Effector memory CD8-positive, alpha-beta T cell (primary cell): ENCODE results near the gene MMP20.

Experiments
- ATAC-seq: fragments of 150-1000 bp; cut with Tn5 transposase; replicated peaks from 2 replicates; pipeline ENCODE4 v1.10.0; 2021; ENCODE audit warnings: mild to moderate bottlenecking, moderate library complexity
- DNase-seq, 3 experiments: peaks; one replicate each; pipeline ENCODE4 v3.0.0; 2021
- H3K27ac Mint-ChIP-seq, 2 donors: one replicate each; pipeline ENCODE4 v1.8.0; 2022; ENCODE audit warnings: mild to moderate bottlenecking in 2 of 2, mixed read lengths in 2 of 2, moderate library complexity in 2 of 2
- H3K27me3 Mint-ChIP-seq, 2 donors: one replicate each; pipeline ENCODE4 v1.8.0; 2022; ENCODE audit warnings: mixed read lengths in 2 of 2
- H3K36me3 Mint-ChIP-seq: one replicate; pipeline ENCODE4 v1.8.0; 2022; ENCODE audit warnings: mild to moderate bottlenecking, moderate library complexity, mixed read lengths; ENCODE audit not compliant: insufficient read depth
- H3K4me1 Mint-ChIP-seq, 2 donors: one replicate each; pipeline ENCODE4 v1.8.0; 2022; ENCODE audit warnings: low read depth in 2 of 2, mixed read lengths in 2 of 2
- H3K4me3 Mint-ChIP-seq, 2 donors: one replicate each; pipeline ENCODE4 v1.8.0; 2022; ENCODE audit warnings: mild to moderate bottlenecking in 2 of 2, mixed read lengths in 2 of 2, moderate library complexity in 2 of 2
- H3K9me3 Mint-ChIP-seq, 2 donors: one replicate each; pipeline ENCODE4 v1.8.0; 2022; ENCODE audit warnings: mixed read lengths in 2 of 2

Gene MMP20

DNA sequence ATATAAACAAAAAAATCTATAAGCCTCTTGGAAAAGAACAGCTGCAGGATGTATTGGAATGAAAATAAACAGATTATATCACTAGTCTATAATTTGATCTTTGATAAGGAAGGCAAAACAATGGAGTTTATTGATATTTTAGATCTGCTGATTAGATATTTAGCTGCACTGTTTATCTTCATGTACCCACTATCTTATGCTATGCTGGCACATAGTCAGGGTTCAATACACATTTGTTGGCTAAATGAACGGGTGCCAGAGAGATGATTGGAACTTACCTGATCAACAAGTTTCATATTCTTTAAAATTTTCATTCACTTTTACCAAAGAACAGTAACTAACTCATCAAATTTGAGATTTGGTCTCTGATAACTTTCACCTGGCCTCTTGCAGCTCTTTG lies 26.9 kb downstream of the MMP20 start:
- no peak overlapping the region for H3K4me3 Mint-ChIP-seq
- no peaks in the 10 kb centered on the region for H3K36me3 Mint-ChIP-seq
- DNase-seq, result no peak
- no peaks in the 10 kb centered on the region for H3K4me1 Mint-ChIP-seq
- H3K9me3 Mint-ChIP-seq, result no peaks in the 10 kb centered on the region
- peaks cover 0 to 6% of the 10 kb centered on the region in 2 donors for H3K27me3 Mint-ChIP-seq
- ATAC-seq, result no peak
- no peak overlapping the region for H3K27ac Mint-ChIP-seq

DNA sequence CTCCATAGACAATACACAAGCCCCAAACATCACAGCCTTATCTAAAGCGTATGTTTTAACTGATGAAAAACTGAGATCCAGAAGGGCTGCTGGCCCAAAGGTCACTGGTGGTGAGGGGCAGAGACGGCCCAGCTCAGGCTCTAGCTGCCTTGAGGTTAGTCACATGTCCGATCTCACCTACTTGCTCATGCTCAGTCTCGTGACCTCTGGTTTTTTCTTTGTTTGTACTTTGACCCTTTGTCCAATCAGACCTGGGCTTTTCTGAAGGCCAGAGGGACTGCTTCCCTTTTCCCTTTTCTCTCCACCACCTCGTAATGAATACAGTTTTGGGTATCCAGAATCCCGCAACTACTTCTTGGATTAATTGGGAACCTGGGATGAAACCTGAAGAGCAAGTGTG lies 28.6 kb downstream of the MMP20 start:
- ATAC-seq (no peak), DNase-seq (no peak)
- Mint-ChIP-seq H3K4me1 (no peaks in the 10 kb centered on the region), H3K27me3 (peaks cover 0 to 6% of the 10 kb centered on the region in 2 donors), H3K4me3 (no peak overlapping the region), H3K9me3 (no peaks in the 10 kb centered on the region), H3K27ac (no peak overlapping the region), H3K36me3 (no peaks in the 10 kb centered on the region)

- no peaks in the 10 kb centered on the region for H3K27me3 Mint-ChIP-seq
- H3K9me3 Mint-ChIP-seq, result no peaks in the 10 kb centered on the region
- H3K27ac Mint-ChIP-seq, result no peak overlapping the region
- no peaks in the 10 kb centered on the region for H3K36me3 Mint-ChIP-seq
- H3K4me3 Mint-ChIP-seq, result no peak overlapping the region
- DNase-seq, result no peak
- no peaks in the 10 kb centered on the region for H3K4me1 Mint-ChIP-seq
- ATAC-seq, result no peak
These were observed 32.2 kb downstream of the MMP20 start for GRCh38 chr11:102592634-102593581.

DNA sequence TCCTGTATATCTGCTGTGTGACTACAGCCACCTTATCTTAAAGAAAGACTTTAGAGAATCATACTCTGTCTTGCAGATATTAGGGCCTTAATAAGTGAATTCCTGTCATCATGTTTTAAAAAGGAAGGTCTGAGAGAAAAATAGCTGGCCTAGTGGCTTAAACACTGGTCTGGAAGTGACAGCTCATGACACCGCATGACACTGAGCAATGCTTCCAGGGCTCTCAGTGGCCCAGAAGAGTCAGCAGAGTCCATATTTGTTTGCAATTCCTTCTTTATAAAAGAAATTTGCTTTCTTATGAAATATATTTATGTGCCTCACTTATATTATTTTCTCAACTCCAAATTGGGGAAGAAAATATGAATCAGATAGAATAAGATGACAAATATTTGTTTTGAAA lies 33.0 kb downstream of the MMP20 start:
- Mint-ChIP-seq H3K27me3 (no peaks in the 10 kb centered on the region), H3K4me3 (no peak overlapping the region), H3K36me3 (no peaks in the 10 kb centered on the region), H3K4me1 (no peaks in the 10 kb centered on the region), H3K27ac (no peak overlapping the region), H3K9me3 (no peaks in the 10 kb centered on the region)
- ATAC-seq, result no peak
- no peak for DNase-seq

- DNase-seq (no peak), ATAC-seq (no peak)
- H3K27me3 Mint-ChIP-seq, result no peaks in the 10 kb centered on the region
- H3K4me3 Mint-ChIP-seq, result no peak overlapping the region
- H3K4me1 Mint-ChIP-seq, result no peaks in the 10 kb centered on the region
- no peak overlapping the region for H3K27ac Mint-ChIP-seq
- no peaks in the 10 kb centered on the region for H3K9me3 Mint-ChIP-seq
- H3K36me3 Mint-ChIP-seq, result no peaks in the 10 kb centered on the region
These were observed 33.9 kb downstream of the MMP20 start for GRCh38 chr11:102591160-102591718.

GRCh38 chr11:102590276-102591049 lies 34.7 kb downstream of the MMP20 start:
- Mint-ChIP-seq H3K4me1 (no peaks in the 10 kb centered on the region), H3K27ac (no peak overlapping the region), H3K27me3 (no peaks in the 10 kb centered on the region), H3K9me3 (no peaks in the 10 kb centered on the region), H3K36me3 (no peaks in the 10 kb centered on the region), H3K4me3 (no peak overlapping the region)
- DNase-seq (no peak), ATAC-seq (no peak)

- Mint-ChIP-seq H3K27me3 (no peaks in the 10 kb centered on the region), H3K4me1 (no peaks in the 10 kb centered on the region), H3K4me3 (no peak overlapping the region), H3K9me3 (no peaks in the 10 kb centered on the region), H3K36me3 (no peaks in the 10 kb centered on the region), H3K27ac (no peak overlapping the region)
- DNase-seq (no peak), ATAC-seq (no peak)
These were observed 36.1 kb downstream of the MMP20 start for GRCh38 chr11:102589047-102589459.

GRCh38 chr11:102587722-102588121 lies 37.4 kb downstream of the MMP20 start:
- Mint-ChIP-seq H3K36me3 (no peaks in the 10 kb centered on the region), H3K27me3 (no peaks in the 10 kb centered on the region), H3K4me1 (no peaks in the 10 kb centered on the region), H3K4me3 (no peak overlapping the region), H3K9me3 (no peaks in the 10 kb centered on the region), H3K27ac (no peak overlapping the region)
- DNase-seq (no peak), ATAC-seq (no peak)

- ATAC-seq, result no peak
- H3K9me3 Mint-ChIP-seq, result no peaks in the 10 kb centered on the region
- H3K4me1 Mint-ChIP-seq, result no peaks in the 10 kb centered on the region
- no peaks in the 10 kb centered on the region for H3K36me3 Mint-ChIP-seq
- no peak for DNase-seq
- H3K27ac Mint-ChIP-seq, result no peak overlapping the region
- no peaks in the 10 kb centered on the region for H3K27me3 Mint-ChIP-seq
- H3K4me3 Mint-ChIP-seq, result no peak overlapping the region
These were observed 41.8 kb downstream of the MMP20 start for GRCh38 chr11:102583141-102583873.

DNA sequence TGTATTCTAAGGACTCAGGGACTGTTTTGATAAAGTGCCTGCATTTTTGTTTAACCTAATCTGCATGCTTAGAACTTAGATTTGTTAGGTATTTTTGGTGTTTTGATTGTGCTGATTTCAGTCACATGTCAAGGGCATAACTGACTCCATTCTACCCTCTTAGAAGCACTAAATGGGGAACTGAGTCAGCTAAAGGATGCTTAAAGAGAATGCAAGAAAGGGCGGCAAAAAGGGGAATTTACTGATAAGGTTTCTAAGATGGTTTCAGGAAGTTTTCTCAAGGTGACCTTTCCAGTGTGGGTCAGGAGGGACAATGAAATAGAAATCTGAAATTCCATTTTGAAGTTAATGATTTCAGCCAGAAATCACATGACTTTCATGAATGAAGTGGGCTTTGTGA lies 43.0 kb downstream of the MMP20 start:
- no peaks in the 10 kb centered on the region for H3K27me3 Mint-ChIP-seq
- ATAC-seq (no peak), DNase-seq (no peak)
- H3K4me1 Mint-ChIP-seq, result peaks cover 5 to 6% of the 10 kb centered on the region in 2 donors
- H3K9me3 Mint-ChIP-seq, result no peaks in the 10 kb centered on the region
- no peaks in the 10 kb centered on the region for H3K36me3 Mint-ChIP-seq
- H3K4me3 Mint-ChIP-seq, result no peak overlapping the region
- no peak overlapping the region for H3K27ac Mint-ChIP-seq

GRCh38 chr11:102581066-102581465 lies 44.1 kb downstream of the MMP20 start:
- Mint-ChIP-seq H3K4me1 (peaks cover 9 to 16% of the 10 kb centered on the region in 2 donors), H3K36me3 (no peaks in the 10 kb centered on the region), H3K4me3 (no peak overlapping the region), H3K27ac (no peak overlapping the region), H3K9me3 (no peaks in the 10 kb centered on the region), H3K27me3 (no peaks in the 10 kb centered on the region)
- no peak for DNase-seq
- no peak for ATAC-seq

GRCh38 chr11:102580185-102580951 lies 44.8 kb downstream of the MMP20 start:
- Mint-ChIP-seq H3K27me3 (no peaks in the 10 kb centered on the region), H3K9me3 (no peaks in the 10 kb centered on the region), H3K4me1 (peaks cover 9 to 16% of the 10 kb centered on the region in 2 donors), H3K36me3 (no peaks in the 10 kb centered on the region), H3K27ac (no peak overlapping the region), H3K4me3 (no peak overlapping the region)
- DNase-seq (no peak), ATAC-seq (no peak)
